GM12878 (cell line): ENCODE results near the gene ELOVL4. TPM values are rescaled to one million over a fixed set of nuclear protein-coding genes. Genes with fewer than 3 reads are reported as not detected.
A peak's percentile ranks its signal among the peaks of the same experiment; 100 is the strongest.

Experiments
- BCL3 ChIP-seq: IDR thresholded peaks from 2 replicates; pipeline ENCODE4 v1.6.1; 2011; ENCODE audit warnings: borderline replicate concordance, low read depth, mild to moderate bottlenecking, moderate library complexity, low read length; ENCODE audit not compliant: insufficient read depth, poor library complexity, severe bottlenecking
- HCFC1 ChIP-seq: fragments of 150-350 bp; IDR thresholded peaks from 2 replicates; pipeline ENCODE4 v1.6.1; 2014; ENCODE audit warnings: low read length
- JUNB ChIP-seq: IDR thresholded peaks from 2 replicates; pipeline ENCODE4 v1.6.1; 2016; ENCODE audit warnings: antibody characterized with exemption, mild to moderate bottlenecking
- MEF2B ChIP-seq: fragments of 450-650 bp; IDR thresholded peaks from 2 replicates; pipeline ENCODE4 v1.6.1; 2018; ENCODE audit warnings: mild to moderate bottlenecking, moderate library complexity; ENCODE audit not compliant: partially characterized antibody, poor library complexity, severe bottlenecking
- NR2C2 ChIP-seq: IDR thresholded peaks from 2 replicates; pipeline ENCODE4 v1.6.1; 2011; ENCODE audit warnings: borderline replicate concordance, low read depth; ENCODE audit not compliant: control insufficient read depth, insufficient read length
- PBX3 ChIP-seq: IDR thresholded peaks from 2 replicates; pipeline ENCODE4 v1.6.1; 2011; ENCODE audit warnings: mild to moderate bottlenecking, low read depth, low read length, moderate library complexity; ENCODE audit not compliant: insufficient replicate concordance
- PKNOX1 ChIP-seq: fragments of 450-650 bp; IDR thresholded peaks from 2 replicates; pipeline ENCODE4 v1.6.1; 2016; ENCODE audit warnings: mild to moderate bottlenecking
- PML ChIP-seq: IDR thresholded peaks from 2 replicates; pipeline ENCODE4 v1.6.1; 2012; ENCODE audit warnings: low read length, inconsistent platforms
- RAD21 ChIP-seq: IDR thresholded peaks from 2 replicates; pipeline ENCODE4 v1.6.1; 2011; ENCODE audit warnings: mild to moderate bottlenecking, low read depth, low read length, moderate library complexity; ENCODE audit not compliant: insufficient read depth
- ZBED1 ChIP-seq: IDR thresholded peaks from 2 replicates; pipeline ENCODE4 v1.6.1; 2016; ENCODE audit warnings: borderline replicate concordance
- ZNF217 ChIP-seq: fragments of 450-650 bp; IDR thresholded peaks from 2 replicates; pipeline ENCODE4 v1.6.1; 2017; ENCODE audit warnings: antibody characterized with exemption, mild to moderate bottlenecking
- ZNF24 ChIP-seq: fragments of 450-650 bp; IDR thresholded peaks from 2 replicates; pipeline ENCODE4 v1.6.1; 2017; ENCODE audit warnings: antibody characterized with exemption, mild to moderate bottlenecking
- ZSCAN29 ChIP-seq: fragments of 450-650 bp; IDR thresholded peaks from 2 replicates; pipeline ENCODE4 v1.6.1; 2017; ENCODE audit warnings: mild to moderate bottlenecking, moderate library complexity
- polyA plus RNA-seq, 11 experiments: library from polyadenylated mRNA; depleted of rRNA in 4 of 11; unstranded in 6 of 11; stranded (reverse) in 5 of 11; fragments of >200 nt; fragmentation: Nextera tagmentation in 4 of 11; fragmentation: Illumina TruSeq in 1 of 11; extraction: Ambion mirVana in 4 of 11; extraction: Trizol in 1 of 11; gene quantifications; 1 replicate in 1 of 11; 2 replicates in 10 of 11; pipeline versions ENCODE4 v1.2.1 to v1.2.3, GENCODE V29; 2011 to 2016; ENCODE audit warnings: inconsistent platforms in 2 of 11, missing spikeins in 2 of 11, low read depth in 1 of 11
- total RNA-seq, 4 experiments: library from RNA; depleted of rRNA in 3 of 4; stranded (reverse); fragments of >200 nt in 3 of 4; fragmentation: Illumina TruSeq in 1 of 4; extraction: Trizol in 1 of 4; gene quantifications; 2 replicates each; pipeline versions ENCODE4 v1.2.1 to v1.2.3, GENCODE V29; 2013 to 2021
- TF ChIP-seq, protein P1 (sequence below): IDR thresholded peaks from 2 replicates; pipeline ENCODE4 v1.6.1; 2012; ENCODE audit warnings: mild to moderate bottlenecking, low read depth, low read length

The ELOVL4 gene
- total and polyA plus RNA-seq, 10 of the 15 experiments (the other 5 are each of a cell fraction or from before 2014, with no cell fraction given), result 0.03 to 0.15 (median 0.08) TPM; not detected in 7

DNA sequence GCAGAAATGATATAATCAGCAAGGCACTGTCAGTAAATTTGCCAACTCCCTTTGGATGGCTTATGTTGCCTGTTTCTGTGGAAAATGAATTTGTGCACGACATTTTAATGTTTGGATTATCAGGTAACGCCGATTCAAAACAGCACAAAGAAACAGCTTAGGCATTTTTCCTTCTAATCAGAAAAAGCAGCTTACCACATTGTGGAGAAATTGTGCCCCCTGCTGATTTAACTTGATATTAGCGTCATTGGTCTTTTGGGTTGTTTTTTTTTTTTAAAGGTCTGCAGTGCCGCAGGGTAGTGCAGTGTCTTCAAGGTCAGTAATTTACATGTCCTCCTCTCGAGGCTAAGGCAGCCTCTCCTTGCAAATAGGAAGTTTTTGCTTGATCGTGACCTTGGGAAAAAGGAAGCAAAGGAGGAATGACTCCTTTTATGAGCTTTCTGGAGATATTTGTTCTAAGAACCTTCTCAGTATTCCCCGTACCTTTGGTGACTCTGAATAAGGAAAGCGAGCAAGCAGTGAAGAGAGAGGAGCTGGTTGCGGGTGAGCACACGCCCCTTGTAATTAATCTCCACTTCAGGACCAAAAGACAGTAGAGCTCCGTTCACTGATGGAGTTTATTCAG lies 79.1 kb downstream of the ELOVL4 start (continued):
- TF ChIP-seq, protein P1, sequence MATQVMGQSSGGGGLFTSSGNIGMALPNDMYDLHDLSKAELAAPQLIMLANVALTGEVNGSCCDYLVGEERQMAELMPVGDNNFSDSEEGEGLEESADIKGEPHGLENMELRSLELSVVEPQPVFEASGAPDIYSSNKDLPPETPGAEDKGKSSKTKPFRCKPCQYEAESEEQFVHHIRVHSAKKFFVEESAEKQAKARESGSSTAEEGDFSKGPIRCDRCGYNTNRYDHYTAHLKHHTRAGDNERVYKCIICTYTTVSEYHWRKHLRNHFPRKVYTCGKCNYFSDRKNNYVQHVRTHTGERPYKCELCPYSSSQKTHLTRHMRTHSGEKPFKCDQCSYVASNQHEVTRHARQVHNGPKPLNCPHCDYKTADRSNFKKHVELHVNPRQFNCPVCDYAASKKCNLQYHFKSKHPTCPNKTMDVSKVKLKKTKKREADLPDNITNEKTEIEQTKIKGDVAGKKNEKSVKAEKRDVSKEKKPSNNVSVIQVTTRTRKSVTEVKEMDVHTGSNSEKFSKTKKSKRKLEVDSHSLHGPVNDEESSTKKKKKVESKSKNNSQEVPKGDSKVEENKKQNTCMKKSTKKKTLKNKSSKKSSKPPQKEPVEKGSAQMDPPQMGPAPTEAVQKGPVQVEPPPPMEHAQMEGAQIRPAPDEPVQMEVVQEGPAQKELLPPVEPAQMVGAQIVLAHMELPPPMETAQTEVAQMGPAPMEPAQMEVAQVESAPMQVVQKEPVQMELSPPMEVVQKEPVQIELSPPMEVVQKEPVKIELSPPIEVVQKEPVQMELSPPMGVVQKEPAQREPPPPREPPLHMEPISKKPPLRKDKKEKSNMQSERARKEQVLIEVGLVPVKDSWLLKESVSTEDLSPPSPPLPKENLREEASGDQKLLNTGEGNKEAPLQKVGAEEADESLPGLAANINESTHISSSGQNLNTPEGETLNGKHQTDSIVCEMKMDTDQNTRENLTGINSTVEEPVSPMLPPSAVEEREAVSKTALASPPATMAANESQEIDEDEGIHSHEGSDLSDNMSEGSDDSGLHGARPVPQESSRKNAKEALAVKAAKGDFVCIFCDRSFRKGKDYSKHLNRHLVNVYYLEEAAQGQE, result no peak
- no peak for TF ChIP-seq BCL3
- no peak for TF ChIP-seq PML
- no peak for TF ChIP-seq ZNF24
- no peak for TF ChIP-seq ZNF217
- no peak for TF ChIP-seq ZBED1
- TF ChIP-seq NR2C2, result no peak
- TF ChIP-seq HCFC1, result no peak
- no peak for TF ChIP-seq PBX3
- peak; percentile 70 for TF ChIP-seq RAD21
- TF ChIP-seq MEF2B, result no peak
- TF ChIP-seq ZSCAN29, result no peak
- no peak for TF ChIP-seq PKNOX1
- TF ChIP-seq JUNB, result no peak
- TF ChIP-seq, all 136 proteins: peak for 7

Other genes starting within 250 kb of the ELOVL4 start
- 32.7 and 43.1 TPM in 2 replicates for gene TTK, start 57.1 kb upstream of the ELOVL4 start, total RNA-seq (2014; rRNA removed)
- 50.5 and 52.4 TPM in 2 replicates for gene TTK, start 57.1 kb upstream of the ELOVL4 start, total RNA-seq (2014; rRNA removed; fragmentation: Illumina TruSeq; extraction: Trizol)
- 28.9 and 29.4 TPM in 2 replicates for gene TTK, start 57.1 kb upstream of the ELOVL4 start, total RNA-seq (2021)
- 39.3 and 72.3 TPM in 2 replicates for gene TTK, start 57.1 kb upstream of the ELOVL4 start, polyA plus RNA-seq (2011; rRNA removed)
- 43.3 and 54.2 TPM in 2 replicates for gene TTK, start 57.1 kb upstream of the ELOVL4 start, polyA plus RNA-seq (2014; fragmentation: Illumina TruSeq; extraction: Trizol)
- gene TTK, start 57.1 kb upstream of the ELOVL4 start, polyA plus RNA-seq (2014; fragmentation: Nextera tagmentation; extraction: Ambion mirVana), result 10 to 100 TPM; 23.8 to 25.6 TPM
- 20.0 and 26.8 TPM in 2 replicates for gene TTK, start 57.1 kb upstream of the ELOVL4 start, polyA plus RNA-seq (2014; rRNA removed)
- gene TTK, start 57.1 kb upstream of the ELOVL4 start, polyA plus RNA-seq (2016; fragmentation: Nextera tagmentation; extraction: Ambion mirVana), result 10 to 100 TPM; 41.4 to 50.3 TPM
- gene BCKDHB, start 159.1 kb upstream of the ELOVL4 start, total RNA-seq (2014; rRNA removed), result 23.4 and 24.9 TPM in 2 replicates
- gene BCKDHB, start 159.1 kb upstream of the ELOVL4 start, total RNA-seq (2014; rRNA removed; fragmentation: Illumina TruSeq; extraction: Trizol), result 21.1 and 21.4 TPM in 2 replicates
- gene BCKDHB, start 159.1 kb upstream of the ELOVL4 start, total RNA-seq (2021), result 22.8 and 23.5 TPM in 2 replicates
- gene BCKDHB, start 159.1 kb upstream of the ELOVL4 start, polyA plus RNA-seq (2011; rRNA removed), result 27.2 and 52.0 TPM in 2 replicates
- 21.6 and 30.8 TPM in 2 replicates for gene BCKDHB, start 159.1 kb upstream of the ELOVL4 start, polyA plus RNA-seq (2014; fragmentation: Illumina TruSeq; extraction: Trizol)
- 10 to 100 TPM; 12.9 to 34.8 TPM for gene BCKDHB, start 159.1 kb upstream of the ELOVL4 start, polyA plus RNA-seq (2014; fragmentation: Nextera tagmentation; extraction: Ambion mirVana)
- 26.2 and 28.1 TPM in 2 replicates for gene BCKDHB, start 159.1 kb upstream of the ELOVL4 start, polyA plus RNA-seq (2014; rRNA removed)
- 10 to 100 TPM; 56.0 to 57.1 TPM for gene BCKDHB, start 159.1 kb upstream of the ELOVL4 start, polyA plus RNA-seq (2016; fragmentation: Nextera tagmentation; extraction: Ambion mirVana)